Tibial nerve (tissue), 4 donors: ENCODE measurements around the gene TMEM192. TPM values are rescaled to one million over a fixed set of nuclear protein-coding genes. Genes with fewer than 3 reads are reported as not detected.
"Not testable (repeated sequence)": the region's sequence is repeated elsewhere in the genome, so short reads cannot be mapped to it uniquely, and the experiment has no call there.

Experiments used
- DNase-seq, 2 donors: peaks; one replicate each; pipeline ENCODE4 v3.0.0-alpha.2; 2019; ENCODE audit warnings: low spot score in 2 of 2
- H3K27ac ChIP-seq, 4 donors: fragments of 200-600 bp; sonication (generic) in 3 of 4; one replicate each; pipeline ENCODE4 v1.5.1; 2017 to 2019; ENCODE audit warnings: mild to moderate bottlenecking in 1 of 4
- H3K27me3 ChIP-seq, 2 donors: fragments of 200-600 bp; sonication (generic) in 1 of 2; one replicate each; pipeline versions ENCODE4 v1.5.1 to v1.6.0; 2017 to 2019
- H3K36me3 ChIP-seq, 3 donors: fragments of 200-600 bp; sonication (generic); one replicate each; pipeline ENCODE4 v1.5.1; 2018 to 2019
- H3K4me1 ChIP-seq, 4 donors: fragments of 200-600 bp; sonication (generic) in 3 of 4; one replicate each; pipeline ENCODE4 v1.5.1; 2017 to 2019
- H3K4me3 ChIP-seq, 4 donors: fragments of 200-600 bp; sonication (generic) in 3 of 4; one replicate each; pipeline ENCODE4 v1.5.1; 2017 to 2019; ENCODE audit warnings: mild to moderate bottlenecking in 1 of 4, moderate library complexity in 1 of 4
- H3K9me3 ChIP-seq, 4 donors: fragments of 200-600 bp; sonication (generic) in 3 of 4; one replicate each; pipeline ENCODE4 v1.5.1; 2017 to 2019
- EP300 ChIP-seq, 2 donors: sonication (generic); formaldehyde crosslinking; IDR thresholded peaks; one replicate each; pipeline ENCODE4 v1.6.1; 2017; ENCODE audit warnings: antibody characterized with exemption in 2 of 2, mild to moderate bottlenecking in 1 of 2
- POLR2A ChIP-seq, 2 donors: fragments of 450-650 bp; IDR thresholded peaks; one replicate each; pipeline ENCODE4 v1.6.1; 2017; ENCODE audit warnings: antibody characterized with exemption in 2 of 2, mild to moderate bottlenecking in 2 of 2, moderate library complexity in 2 of 2
- WGBS, 2 donors: methylation state at CpG; one replicate each; pipeline ENCODE4 v1.1.5; 2018; 5-methylcytosine and 5-hydroxymethylcytosine counted together
- total RNA-seq, 4 donors: library from RNA; depleted of rRNA; stranded (reverse); fragments of >200 nt; gene quantifications; one replicate each; pipeline ENCODE4 v1.1.0, GENCODE V29; 2016
- TF ChIP-seq, protein P1 (sequence below), 5 experiments: fragments of 200-600 bp in 3 of 5; fragments of 450-650 bp in 2 of 5; sonication (generic) in 3 of 5; IDR thresholded peaks; one replicate each; pipeline ENCODE4 v1.5.1; 2016 to 2019; ENCODE audit warnings: antibody characterized with exemption in 5 of 5, mild to moderate bottlenecking in 3 of 5, moderate library complexity in 2 of 5

The TMEM192 gene
- total RNA-seq, 4 donors from 2014 or later: 15.6 to 32.4 (median 20.4) TPM

DNA sequence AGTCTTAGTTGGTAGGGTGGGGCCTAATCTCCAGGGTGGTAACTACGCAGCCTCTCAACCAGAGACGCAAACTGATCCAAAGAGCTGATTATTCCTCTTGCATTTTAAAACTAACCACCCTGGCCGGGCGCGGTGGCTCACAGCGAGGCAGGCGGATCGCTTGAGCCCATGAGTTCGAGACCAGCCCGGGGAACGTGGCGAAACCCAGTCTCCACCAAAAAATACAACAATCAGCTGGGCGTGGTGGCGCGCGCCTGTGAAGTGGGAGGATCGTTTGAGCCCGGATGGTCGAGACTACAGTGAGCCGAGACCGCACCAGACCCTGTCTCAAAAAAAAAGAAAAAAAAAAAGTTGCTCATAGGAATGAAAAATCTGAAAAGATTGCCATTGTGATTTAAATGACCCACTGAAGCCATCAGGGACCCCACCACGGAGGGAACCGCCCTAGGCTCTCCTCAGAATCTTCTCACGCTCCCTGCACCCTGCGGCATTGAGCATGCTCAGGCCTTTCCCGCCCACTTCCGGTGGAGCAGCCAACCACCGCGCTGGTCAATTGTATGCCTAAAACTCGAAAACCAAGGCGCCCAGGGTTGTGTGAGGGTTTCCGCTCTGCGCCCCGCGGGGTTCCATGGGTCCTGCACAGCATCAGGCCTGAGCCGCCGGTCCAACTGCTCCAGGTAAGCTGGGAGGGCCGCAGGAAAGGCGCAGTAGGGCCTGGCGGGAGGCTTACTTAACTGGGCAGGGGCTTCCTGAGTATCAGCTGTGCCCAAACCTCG is 81.0 kb downstream of the TMEM192 start, which contains the start of gene TRIM60:
TRIM60 (plus strand) TSS at position 564 of the 776 bp plus-strand sequence. CDS start 8,074 bp downstream, outside the sequence.
- 95 to 97% methylated on average over 39 to 41 of the region's 41 CpGs for WGBS, 2 donors
- no peaks in the 10 kb centered on the region for H3K27me3 ChIP-seq
- H3K9me3 ChIP-seq: peaks cover 0 to 11% (median 0%) of the 10 kb centered on the region in 4 donors
- H3K4me3 ChIP-seq: no peak within 1 kb of the TSS
- DNase-seq: no peak
- H3K27ac ChIP-seq: no peak within 1 kb of the TSS
- H3K36me3 ChIP-seq: no peaks in the 10 kb centered on the region
- no peaks in the 10 kb centered on the region for H3K4me1 ChIP-seq
- TF ChIP-seq, protein P1, sequence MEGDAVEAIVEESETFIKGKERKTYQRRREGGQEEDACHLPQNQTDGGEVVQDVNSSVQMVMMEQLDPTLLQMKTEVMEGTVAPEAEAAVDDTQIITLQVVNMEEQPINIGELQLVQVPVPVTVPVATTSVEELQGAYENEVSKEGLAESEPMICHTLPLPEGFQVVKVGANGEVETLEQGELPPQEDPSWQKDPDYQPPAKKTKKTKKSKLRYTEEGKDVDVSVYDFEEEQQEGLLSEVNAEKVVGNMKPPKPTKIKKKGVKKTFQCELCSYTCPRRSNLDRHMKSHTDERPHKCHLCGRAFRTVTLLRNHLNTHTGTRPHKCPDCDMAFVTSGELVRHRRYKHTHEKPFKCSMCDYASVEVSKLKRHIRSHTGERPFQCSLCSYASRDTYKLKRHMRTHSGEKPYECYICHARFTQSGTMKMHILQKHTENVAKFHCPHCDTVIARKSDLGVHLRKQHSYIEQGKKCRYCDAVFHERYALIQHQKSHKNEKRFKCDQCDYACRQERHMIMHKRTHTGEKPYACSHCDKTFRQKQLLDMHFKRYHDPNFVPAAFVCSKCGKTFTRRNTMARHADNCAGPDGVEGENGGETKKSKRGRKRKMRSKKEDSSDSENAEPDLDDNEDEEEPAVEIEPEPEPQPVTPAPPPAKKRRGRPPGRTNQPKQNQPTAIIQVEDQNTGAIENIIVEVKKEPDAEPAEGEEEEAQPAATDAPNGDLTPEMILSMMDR (IDR thresholded peaks at IDR 0.05): no peak
- no peak for TF ChIP-seq EP300 (IDR thresholded peaks at IDR 0.05)
- no peak for TF ChIP-seq POLR2A (IDR thresholded peaks at IDR 0.05)

GRCh38 chr4:165027762-165028402 is 84.8 kb downstream of the TMEM192 start:
- TF ChIP-seq EP300 (IDR thresholded peaks at IDR 0.05): no peak
- TF ChIP-seq, protein P1 (IDR thresholded peaks at IDR 0.05): no peak
- Histone ChIP-seq H3K27ac (no peak overlapping the region), H3K9me3 (peaks cover 0 to 11% (median 0%) of the 10 kb centered on the region in 4 donors), H3K36me3 (no peaks in the 10 kb centered on the region), H3K27me3 (no peaks in the 10 kb centered on the region), H3K4me3 (no peak overlapping the region), H3K4me1 (no peaks in the 10 kb centered on the region)
- WGBS, 2 donors: 80 to 81% methylated on average over 7 of the region's 7 CpGs
- no peak for DNase-seq

GRCh38 chr4:165025782-165026181 is 86.9 kb downstream of the TMEM192 start:
- not testable (repeated sequence) for H3K27ac ChIP-seq, H3K4me1 ChIP-seq, H3K36me3 ChIP-seq, H3K9me3 ChIP-seq, H3K27me3 ChIP-seq, DNase-seq, H3K4me3 ChIP-seq
- WGBS, 2 donors: 92 to 93% methylated on average over 8 of the region's 8 CpGs

Other genes with a start within 250 kb of the TMEM192 start
- gene APELA, start 235.7 kb downstream of the TMEM192 start, total RNA-seq: not detected
- 1 to 10 TPM in 1 of 4 donors, not detected in 3; 1.0 TPM for gene TRIM61, start 135.2 kb downstream of the TMEM192 start, total RNA-seq
- under 1 TPM in 1 of 4 donors, not detected in 3; 0.90 TPM for gene TRIM60, start 80.9 kb downstream of the TMEM192 start, total RNA-seq
- not detected for gene TRIM75, start 59.0 kb downstream of the TMEM192 start, total RNA-seq
- 10 to 100 TPM; 18.0 to 26.7 (median 23.8) TPM for gene KLHL2, start 94.7 kb upstream of the TMEM192 start, total RNA-seq
- 10 to 100 TPM; 18.6 to 58.3 (median 44.8) TPM for gene MSMO1, start 214.8 kb upstream of the TMEM192 start, total RNA-seq